Measurements from ENCODE around the gene VILL.

DNA sequence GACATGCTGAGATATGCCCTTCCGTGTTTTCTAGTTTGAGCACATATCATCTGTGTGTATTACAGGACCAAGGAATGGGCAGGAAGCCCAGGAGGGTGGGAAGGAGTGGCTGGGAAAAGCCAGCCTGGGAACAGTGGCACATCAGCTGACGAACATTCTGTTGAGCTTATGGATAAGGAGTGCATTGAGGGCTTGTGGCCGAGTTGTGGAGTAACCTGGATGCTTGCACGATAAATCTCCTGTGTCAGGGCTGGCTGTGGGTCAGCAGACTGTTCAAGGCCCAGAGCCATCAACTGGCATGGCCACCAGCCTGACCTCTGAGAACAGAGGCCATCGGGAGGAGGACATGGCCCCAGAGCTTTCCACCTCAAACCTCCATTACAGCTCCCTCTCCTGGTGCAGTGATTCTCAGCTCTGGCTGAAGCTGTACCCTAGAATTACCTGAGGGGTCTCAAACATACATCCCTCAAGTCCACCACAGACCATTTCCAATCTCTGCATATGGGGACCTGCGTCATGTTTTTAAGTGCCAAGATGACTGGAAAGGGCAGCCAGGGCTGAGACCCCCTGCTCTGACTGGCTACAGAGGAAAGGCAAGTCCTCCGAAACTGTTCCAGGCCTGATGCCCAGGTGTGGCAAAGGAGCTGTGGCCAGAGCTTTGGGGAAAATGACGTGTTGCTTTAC, 4.8 kb upstream of the VILL start:
- TF ChIP-seq SMC3 (IDR thresholded peaks at IDR 0.05; ENCODE audit: low read depth, low read length) (no peak), YY1 (IDR thresholded peaks at IDR 0.05; ENCODE audit: low read depth) (no peak), TAF1 (IDR thresholded peaks at IDR 0.05; ENCODE audit: borderline replicate concordance, low read depth, low read length) (no peak), TEAD4 (IDR thresholded peaks at IDR 0.05; ENCODE audit: borderline replicate concordance, insufficient read depth) (no peak), RCOR1 (IDR thresholded peaks at IDR 0.05; ENCODE audit: low read length) (no peak), POLR2AphosphoS5 (IDR thresholded peaks at IDR 0.05; ENCODE audit: low read depth, low read length) (no peak), GABPA (IDR thresholded peaks at IDR 0.05; ENCODE audit: low read depth) (no peak), EP300 (IDR thresholded peaks at IDR 0.05; ENCODE audit: borderline replicate concordance in 1 of 2, low read depth in 1 of 2, low read length in 1 of 2) (no peak), FOXM1 (IDR thresholded peaks at IDR 0.05; ENCODE audit: low read depth) (no peak), FOXJ3 (CRISPR knock-in tag; IDR thresholded peaks at IDR 0.05) (no peak)
- TF ChIP-seq, protein P1, sequence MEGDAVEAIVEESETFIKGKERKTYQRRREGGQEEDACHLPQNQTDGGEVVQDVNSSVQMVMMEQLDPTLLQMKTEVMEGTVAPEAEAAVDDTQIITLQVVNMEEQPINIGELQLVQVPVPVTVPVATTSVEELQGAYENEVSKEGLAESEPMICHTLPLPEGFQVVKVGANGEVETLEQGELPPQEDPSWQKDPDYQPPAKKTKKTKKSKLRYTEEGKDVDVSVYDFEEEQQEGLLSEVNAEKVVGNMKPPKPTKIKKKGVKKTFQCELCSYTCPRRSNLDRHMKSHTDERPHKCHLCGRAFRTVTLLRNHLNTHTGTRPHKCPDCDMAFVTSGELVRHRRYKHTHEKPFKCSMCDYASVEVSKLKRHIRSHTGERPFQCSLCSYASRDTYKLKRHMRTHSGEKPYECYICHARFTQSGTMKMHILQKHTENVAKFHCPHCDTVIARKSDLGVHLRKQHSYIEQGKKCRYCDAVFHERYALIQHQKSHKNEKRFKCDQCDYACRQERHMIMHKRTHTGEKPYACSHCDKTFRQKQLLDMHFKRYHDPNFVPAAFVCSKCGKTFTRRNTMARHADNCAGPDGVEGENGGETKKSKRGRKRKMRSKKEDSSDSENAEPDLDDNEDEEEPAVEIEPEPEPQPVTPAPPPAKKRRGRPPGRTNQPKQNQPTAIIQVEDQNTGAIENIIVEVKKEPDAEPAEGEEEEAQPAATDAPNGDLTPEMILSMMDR (IDR thresholded peaks at IDR 0.05): no peak; the same call in 1 of the 2 replicates
- TF ChIP-seq, protein P2, sequence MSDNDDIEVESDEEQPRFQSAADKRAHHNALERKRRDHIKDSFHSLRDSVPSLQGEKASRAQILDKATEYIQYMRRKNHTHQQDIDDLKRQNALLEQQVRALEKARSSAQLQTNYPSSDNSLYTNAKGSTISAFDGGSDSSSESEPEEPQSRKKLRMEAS (IDR thresholded peaks at IDR 0.05; ENCODE audit: low read depth): no peak
- TF ChIP-seq, protein P3, sequence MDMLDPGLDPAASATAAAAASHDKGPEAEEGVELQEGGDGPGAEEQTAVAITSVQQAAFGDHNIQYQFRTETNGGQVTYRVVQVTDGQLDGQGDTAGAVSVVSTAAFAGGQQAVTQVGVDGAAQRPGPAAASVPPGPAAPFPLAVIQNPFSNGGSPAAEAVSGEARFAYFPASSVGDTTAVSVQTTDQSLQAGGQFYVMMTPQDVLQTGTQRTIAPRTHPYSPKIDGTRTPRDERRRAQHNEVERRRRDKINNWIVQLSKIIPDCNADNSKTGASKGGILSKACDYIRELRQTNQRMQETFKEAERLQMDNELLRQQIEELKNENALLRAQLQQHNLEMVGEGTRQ (IDR thresholded peaks at IDR 0.05; ENCODE audit: borderline replicate concordance, low read depth, low read length): no peak

Data from SK-N-SH (cell line).